Measurements from ENCODE around the gene CDIP1. TPM values are rescaled to one million over a fixed set of nuclear protein-coding genes. Genes with fewer than 3 reads are reported as not detected.

CDIP1 gene
- total and polyA plus RNA-seq, 10 of the 15 experiments (the other 5 are each of a cell fraction or from before 2014, with no cell fraction given): 6.1 to 32.4 (median 13.6) TPM

DNA sequence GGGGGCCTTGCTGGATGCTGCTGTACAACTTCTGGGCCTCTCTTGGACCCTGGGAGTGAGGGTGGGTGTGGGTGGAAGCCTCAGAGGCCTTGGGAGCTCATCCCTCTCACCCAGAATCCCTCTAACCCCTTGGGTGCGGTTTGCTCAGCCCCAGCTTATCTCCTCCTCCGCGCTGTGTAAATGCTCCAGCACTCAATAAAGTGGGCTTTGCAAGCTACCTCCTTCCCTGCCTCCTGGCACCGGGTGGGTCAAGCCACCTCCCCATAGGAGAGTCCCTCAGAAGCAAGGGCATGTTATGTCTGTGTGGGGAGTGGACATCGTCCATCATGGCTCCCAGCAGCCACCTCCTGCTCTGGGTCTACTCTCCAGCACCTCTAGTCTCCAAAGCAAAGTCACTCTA is 28.4 kb downstream of the CDIP1 start:
- ChIA-PET POLR2A (no interaction called here), RAD21 (ENCODE audit: unreplicated experiment) (no interaction called here), CTCF (interaction anchor here (1.1 to 6.5 kb wide), 3 partner anchors 9 to 36 kb away, joined by 4 to 90 read pairs (median 5); no protein-coding TSS in a partner anchor), SMC1A (ENCODE audit: uncharacterized antibody, unreplicated experiment) (interaction anchor here (0.7 to 2.1 kb wide), 2 partner anchors 9 to 53 kb away, joined by 3 to 6 read pairs; no protein-coding TSS in a partner anchor)
- H3K4me1 ChIP-seq (ENCODE audit: control insufficient read depth, insufficient read depth, low read length): peaks cover 32% of the 10 kb centered on the region
- FAIRE-seq (no peak), DNase-seq (ENCODE audit: low read depth, low spot score) (no peak), ATAC-seq (no peak)
- WGBS (ENCODE audit: insufficient coverage, insufficient replicate concordance, low lambda C conversion rate, missing lambda C conversion rate): over 99% methylated on average over 5 of the region's 5 CpGs
- H3K4me3 ChIP-seq: no peak overlapping the region
- H3K79me2 ChIP-seq (ENCODE audit: control insufficient read depth, insufficient read depth, low read length): no peaks in the 10 kb centered on the region; the same call in 1 of the 2 replicates
- H3K9me3 ChIP-seq (replicated peaks; ENCODE audit: control insufficient read depth, insufficient read depth, low read length): no peaks in the 10 kb centered on the region
- no peak overlapping the region for H3K27ac ChIP-seq (ENCODE audit: control insufficient read depth, insufficient read depth)
- no peak overlapping the region for H3K9ac ChIP-seq (ENCODE audit: control insufficient read depth, insufficient read depth, low read length)
- no peak overlapping the region for H3K4me2 ChIP-seq (ENCODE audit: control insufficient read depth, insufficient read depth)
- no peak overlapping the region for H2AFZ ChIP-seq (ENCODE audit: control insufficient read depth, low read depth, low read length)
- no peaks in the 10 kb centered on the region for H4K20me1 ChIP-seq (ENCODE audit: control insufficient read depth, insufficient read depth)
- no TSS peak for BruUV-seq (replicated peaks)
- in situ Hi-C loops (cut with MboI): loop anchor here (10.0 kb wide), 1 partner anchor 445 kb away; the partner anchor contains the start of gene SEC14L5
- intact Hi-C loops (cut with micrococcal nuclease; ENCODE audit: unreplicated experiment): loop anchor here (10.0 kb wide), 2 partner anchors 105 to 445 kb away; partner anchors contain the start of genes SEC14L5 and UBALD1
- H3K27me3 ChIP-seq (replicated peaks in 1 of 2; ENCODE audit: control insufficient read depth in 2 of 2, insufficient read depth in 2 of 2, low read length in 1 of 2): no peaks in the 10 kb centered on the region
- peaks cover 24 to 53% of the 10 kb centered on the region in 2 experiments; a peak in 3 of 4 replicates for H3K36me3 ChIP-seq (ENCODE audit: control insufficient read depth in 2 of 2, insufficient read depth in 2 of 2, low read length in 1 of 2)
- TF ChIP-seq SMARCA5 (IDR thresholded peaks at IDR 0.05): no peak
- TF ChIP-seq MYB (IDR thresholded peaks at IDR 0.05; ENCODE audit: borderline replicate concordance, low read depth, low read length): no peak
- no peak for TF ChIP-seq PAX5 (IDR thresholded peaks at IDR 0.05; ENCODE audit: borderline replicate concordance, low read depth, low read length)
- TF ChIP-seq, protein P1, sequence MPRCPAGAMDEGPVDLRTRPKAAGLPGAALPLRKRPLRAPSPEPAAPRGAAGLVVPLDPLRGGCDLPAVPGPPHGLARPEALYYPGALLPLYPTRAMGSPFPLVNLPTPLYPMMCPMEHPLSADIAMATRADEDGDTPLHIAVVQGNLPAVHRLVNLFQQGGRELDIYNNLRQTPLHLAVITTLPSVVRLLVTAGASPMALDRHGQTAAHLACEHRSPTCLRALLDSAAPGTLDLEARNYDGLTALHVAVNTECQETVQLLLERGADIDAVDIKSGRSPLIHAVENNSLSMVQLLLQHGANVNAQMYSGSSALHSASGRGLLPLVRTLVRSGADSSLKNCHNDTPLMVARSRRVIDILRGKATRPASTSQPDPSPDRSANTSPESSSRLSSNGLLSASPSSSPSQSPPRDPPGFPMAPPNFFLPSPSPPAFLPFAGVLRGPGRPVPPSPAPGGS (IDR thresholded peaks at IDR 0.05; ENCODE audit: borderline replicate concordance, insufficient read depth, low read depth, low read length, poor library complexity, severe bottlenecking): no peak
- no peak for TF ChIP-seq NKRF (conservative IDR thresholded peaks at IDR 0.05)
- no peak for TF ChIP-seq SREBF2 (IDR thresholded peaks at IDR 0.05; ENCODE audit: low read length)
- TF ChIP-seq PKNOX1 (IDR thresholded peaks at IDR 0.05): no peak
- no peak for TF ChIP-seq JUNB (IDR thresholded peaks at IDR 0.05)
- no peak for TF ChIP-seq FOXK2 (IDR thresholded peaks at IDR 0.05)
- TF ChIP-seq CEBPZ (IDR thresholded peaks at IDR 0.05; ENCODE audit: low read depth, low read length): no peak
- no peak for TF ChIP-seq POU2F2 (IDR thresholded peaks at IDR 0.05; ENCODE audit: borderline replicate concordance, low read depth, low read length)
- TF ChIP-seq KDM1A (IDR thresholded peaks at IDR 0.05; ENCODE audit: borderline replicate concordance): no peak

Data from GM12878 (cell line).